GM23338 (cell line): ENCODE data around the gene DYNLT4. TPM values are rescaled to one million over a fixed set of nuclear protein-coding genes. Genes with fewer than 3 reads are reported as not detected.

Experiments
- JUNB ChIP-seq: IDR thresholded peaks from one replicate; pipeline ENCODE4 v1.6.1; 2016; ENCODE audit warnings: antibody characterized with exemption; ENCODE audit not compliant: unreplicated experiment
- NANOG ChIP-seq: IDR thresholded peaks from 2 replicates; pipeline ENCODE4 v1.6.1; 2016; ENCODE audit warnings: antibody characterized with exemption, borderline replicate concordance
- REST ChIP-seq: IDR thresholded peaks from one replicate; pipeline ENCODE4 v1.6.1; 2018; ENCODE audit warnings: antibody characterized with exemption; ENCODE audit not compliant: unreplicated experiment
- ZNF114 ChIP-seq: fragments of 250-450 bp; sonication (Bioruptor Pico); IDR thresholded peaks from 2 replicates; pipeline ENCODE4 v1.5.0; 2020; ENCODE audit warnings: mild to moderate bottlenecking, moderate library complexity
- polyA plus RNA-seq: library from polyadenylated mRNA; unstranded; fragments of >200 nt; fragmentation: Nextera tagmentation; extraction: Ambion mirVana; gene quantifications from 2 replicates; pipeline ENCODE4 v1.2.1, GENCODE V29; 2016
- total RNA-seq: library from RNA; depleted of rRNA; stranded (reverse); fragments of >200 nt; shearing (Covaris generic); gene quantifications from 2 replicates; pipeline ENCODE4 v1.2.3, GENCODE V29; 2014
- TF ChIP-seq, protein P1 (sequence below): fragments of 250-450 bp; sonication (Bioruptor Pico); IDR thresholded peaks from 2 replicates; pipeline ENCODE4 v1.5.0; 2020; ENCODE audit warnings: mild to moderate bottlenecking, moderate library complexity

Gene DYNLT4
- total and polyA plus RNA-seq, 2 experiments from 2014 or later: 0.73 TPM; not detected in 1

DNA sequence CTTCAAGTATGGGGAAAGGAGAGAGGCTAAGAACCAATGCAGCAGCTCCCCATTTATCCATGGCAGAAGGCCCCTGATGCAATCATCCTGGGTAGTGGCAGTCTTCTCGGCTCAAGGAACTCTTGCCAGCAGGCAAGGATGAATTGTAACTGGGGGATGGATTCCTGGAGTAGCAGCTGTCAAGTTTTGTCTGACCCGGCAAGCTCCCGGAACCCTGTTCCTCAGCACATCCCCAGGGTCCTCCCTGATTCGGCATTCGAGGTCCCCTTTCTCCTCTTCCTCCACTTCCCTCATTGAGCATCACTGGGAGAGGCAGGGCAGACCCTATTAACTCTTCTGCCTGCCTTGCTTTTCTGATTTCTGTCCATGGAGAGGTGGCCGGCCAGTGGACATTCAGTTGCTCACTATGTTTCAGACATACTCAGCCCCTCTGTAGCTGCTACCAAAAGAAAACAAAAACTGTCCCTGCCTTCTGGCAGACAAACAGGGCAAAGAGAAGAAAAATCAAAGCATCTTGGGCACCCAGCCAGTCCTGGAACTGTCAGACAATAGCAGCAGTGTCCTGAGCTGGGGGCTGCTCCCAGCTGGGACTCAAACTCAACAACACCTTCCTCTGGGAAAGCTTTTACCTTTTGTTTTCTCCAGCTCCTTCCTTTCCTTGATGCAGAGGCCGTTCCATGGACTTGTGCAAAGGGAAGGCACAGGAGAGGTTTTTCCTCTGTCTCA lies 41.5 kb upstream of the DYNLT4 start (continued):
- TF ChIP-seq, protein P1, sequence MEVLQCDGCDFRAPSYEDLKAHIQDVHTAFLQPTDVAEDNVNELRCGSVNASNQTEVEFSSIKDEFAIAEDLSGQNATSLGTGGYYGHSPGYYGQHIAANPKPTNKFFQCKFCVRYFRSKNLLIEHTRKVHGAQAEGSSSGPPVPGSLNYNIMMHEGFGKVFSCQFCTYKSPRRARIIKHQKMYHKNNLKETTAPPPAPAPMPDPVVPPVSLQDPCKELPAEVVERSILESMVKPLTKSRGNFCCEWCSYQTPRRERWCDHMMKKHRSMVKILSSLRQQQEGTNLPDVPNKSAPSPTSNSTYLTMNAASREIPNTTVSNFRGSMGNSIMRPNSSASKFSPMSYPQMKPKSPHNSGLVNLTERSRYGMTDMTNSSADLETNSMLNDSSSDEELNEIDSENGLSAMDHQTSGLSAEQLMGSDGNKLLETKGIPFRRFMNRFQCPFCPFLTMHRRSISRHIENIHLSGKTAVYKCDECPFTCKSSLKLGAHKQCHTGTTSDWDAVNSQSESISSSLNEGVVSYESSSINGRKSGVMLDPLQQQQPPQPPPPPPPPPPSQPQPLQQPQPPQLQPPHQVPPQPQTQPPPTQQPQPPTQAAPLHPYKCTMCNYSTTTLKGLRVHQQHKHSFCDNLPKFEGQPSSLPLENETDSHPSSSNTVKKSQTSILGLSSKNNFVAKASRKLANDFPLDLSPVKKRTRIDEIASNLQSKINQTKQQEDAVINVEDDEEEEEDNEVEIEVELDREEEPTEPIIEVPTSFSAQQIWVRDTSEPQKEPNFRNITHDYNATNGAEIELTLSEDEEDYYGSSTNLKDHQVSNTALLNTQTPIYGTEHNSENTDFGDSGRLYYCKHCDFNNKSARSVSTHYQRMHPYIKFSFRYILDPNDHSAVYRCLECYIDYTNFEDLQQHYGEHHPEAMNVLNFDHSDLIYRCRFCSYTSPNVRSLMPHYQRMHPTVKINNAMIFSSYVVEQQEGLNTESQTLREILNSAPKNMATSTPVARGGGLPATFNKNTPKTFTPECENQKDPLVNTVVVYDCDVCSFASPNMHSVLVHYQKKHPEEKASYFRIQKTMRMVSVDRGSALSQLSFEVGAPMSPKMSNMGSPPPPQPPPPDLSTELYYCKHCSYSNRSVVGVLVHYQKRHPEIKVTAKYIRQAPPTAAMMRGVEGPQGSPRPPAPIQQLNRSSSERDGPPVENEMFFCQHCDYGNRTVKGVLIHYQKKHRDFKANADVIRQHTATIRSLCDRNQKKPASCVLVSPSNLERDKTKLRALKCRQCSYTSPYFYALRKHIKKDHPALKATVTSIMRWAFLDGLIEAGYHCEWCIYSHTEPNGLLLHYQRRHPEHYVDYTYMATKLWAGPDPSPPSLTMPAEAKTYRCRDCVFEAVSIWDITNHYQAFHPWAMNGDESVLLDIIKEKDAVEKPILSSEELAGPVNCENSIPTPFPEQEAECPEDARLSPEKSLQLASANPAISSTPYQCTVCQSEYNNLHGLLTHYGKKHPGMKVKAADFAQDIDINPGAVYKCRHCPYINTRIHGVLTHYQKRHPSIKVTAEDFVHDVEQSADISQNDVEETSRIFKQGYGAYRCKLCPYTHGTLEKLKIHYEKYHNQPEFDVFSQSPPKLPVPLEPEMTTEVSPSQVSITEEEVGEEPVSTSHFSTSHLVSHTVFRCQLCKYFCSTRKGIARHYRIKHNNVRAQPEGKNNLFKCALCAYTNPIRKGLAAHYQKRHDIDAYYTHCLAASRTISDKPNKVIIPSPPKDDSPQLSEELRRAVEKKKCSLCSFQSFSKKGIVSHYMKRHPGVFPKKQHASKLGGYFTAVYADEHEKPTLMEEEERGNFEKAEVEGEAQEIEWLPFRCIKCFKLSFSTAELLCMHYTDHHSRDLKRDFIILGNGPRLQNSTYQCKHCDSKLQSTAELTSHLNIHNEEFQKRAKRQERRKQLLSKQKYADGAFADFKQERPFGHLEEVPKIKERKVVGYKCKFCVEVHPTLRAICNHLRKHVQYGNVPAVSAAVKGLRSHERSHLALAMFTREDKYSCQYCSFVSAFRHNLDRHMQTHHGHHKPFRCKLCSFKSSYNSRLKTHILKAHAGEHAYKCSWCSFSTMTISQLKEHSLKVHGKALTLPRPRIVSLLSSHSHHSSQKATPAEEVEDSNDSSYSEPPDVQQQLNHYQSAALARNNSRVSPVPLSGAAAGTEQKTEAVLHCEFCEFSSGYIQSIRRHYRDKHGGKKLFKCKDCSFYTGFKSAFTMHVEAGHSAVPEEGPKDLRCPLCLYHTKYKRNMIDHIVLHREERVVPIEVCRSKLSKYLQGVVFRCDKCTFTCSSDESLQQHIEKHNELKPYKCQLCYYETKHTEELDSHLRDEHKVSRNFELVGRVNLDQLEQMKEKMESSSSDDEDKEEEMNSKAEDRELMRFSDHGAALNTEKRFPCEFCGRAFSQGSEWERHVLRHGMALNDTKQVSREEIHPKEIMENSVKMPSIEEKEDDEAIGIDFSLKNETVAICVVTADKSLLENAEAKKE (CRISPR knock-in tag): no peak
- TF ChIP-seq REST (no peak), JUNB (no peak), ZNF114 (CRISPR knock-in tag) (no peak), NANOG (no peak)
